Measurements from ENCODE around the gene FAM90A1.
"Not testable (repeated sequence)": the region's sequence is repeated elsewhere in the genome, so short reads cannot be mapped to it uniquely, and the experiment has no call there.

GRCh38 chr12:8197685-8198308 is 29.6 kb downstream of the FAM90A1 start:
- TF ChIP-seq CTCF (IDR thresholded peaks at IDR 0.05 in 4 of 5, conservative IDR thresholded peaks at IDR 0.05 in 1 of 5); POLR2A (IDR thresholded peaks at IDR 0.05): not testable (repeated sequence)
